OCI-LY3 (cell line): ENCODE data around the gene ATP10A.

Experiments used
- EZH2phosphoT487 ChIP-seq: fragments of 200-600 bp; shearing (Covaris generic); IDR thresholded peaks from 2 replicates; pipeline ENCODE4 v1.6.1; 2018; ENCODE audit warnings: antibody characterized with exemption, mixed run types, low read depth
- TF ChIP-seq, protein P1 (sequence below): fragments of 200-600, 300-600 bp; sonication (generic); IDR thresholded peaks from 2 replicates; pipeline ENCODE4 v1.5.1; 2014; ENCODE audit warnings: antibody characterized with exemption, low read length, low read depth

DNA sequence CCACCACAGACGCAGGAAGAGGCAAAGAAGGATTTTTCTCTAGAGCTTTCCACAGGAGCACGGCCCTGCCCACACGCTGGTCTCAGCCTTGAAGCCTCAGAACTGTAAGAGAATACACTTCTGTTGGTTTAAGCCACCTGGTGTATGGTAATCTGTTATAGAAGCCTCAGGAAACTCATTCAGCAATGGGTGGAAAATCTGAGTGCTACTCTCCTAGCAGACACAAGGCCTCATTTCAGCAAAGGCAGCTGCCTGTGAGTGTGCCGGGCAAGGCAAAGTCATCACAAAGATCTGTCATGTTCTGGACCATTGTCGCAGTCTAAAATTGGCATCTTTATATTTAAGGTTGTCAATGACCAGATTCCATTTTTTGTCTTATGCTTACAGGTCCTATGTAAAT, 31.0 kb downstream of the ATP10A start:
- TF ChIP-seq, protein P1, sequence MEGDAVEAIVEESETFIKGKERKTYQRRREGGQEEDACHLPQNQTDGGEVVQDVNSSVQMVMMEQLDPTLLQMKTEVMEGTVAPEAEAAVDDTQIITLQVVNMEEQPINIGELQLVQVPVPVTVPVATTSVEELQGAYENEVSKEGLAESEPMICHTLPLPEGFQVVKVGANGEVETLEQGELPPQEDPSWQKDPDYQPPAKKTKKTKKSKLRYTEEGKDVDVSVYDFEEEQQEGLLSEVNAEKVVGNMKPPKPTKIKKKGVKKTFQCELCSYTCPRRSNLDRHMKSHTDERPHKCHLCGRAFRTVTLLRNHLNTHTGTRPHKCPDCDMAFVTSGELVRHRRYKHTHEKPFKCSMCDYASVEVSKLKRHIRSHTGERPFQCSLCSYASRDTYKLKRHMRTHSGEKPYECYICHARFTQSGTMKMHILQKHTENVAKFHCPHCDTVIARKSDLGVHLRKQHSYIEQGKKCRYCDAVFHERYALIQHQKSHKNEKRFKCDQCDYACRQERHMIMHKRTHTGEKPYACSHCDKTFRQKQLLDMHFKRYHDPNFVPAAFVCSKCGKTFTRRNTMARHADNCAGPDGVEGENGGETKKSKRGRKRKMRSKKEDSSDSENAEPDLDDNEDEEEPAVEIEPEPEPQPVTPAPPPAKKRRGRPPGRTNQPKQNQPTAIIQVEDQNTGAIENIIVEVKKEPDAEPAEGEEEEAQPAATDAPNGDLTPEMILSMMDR = no peak
- no peak for TF ChIP-seq EZH2phosphoT487
